SK-N-SH (cell line): ENCODE results near the gene CYP46A1.

Experiments
- CHD2 ChIP-seq: fragments of 150-350 bp; IDR thresholded peaks from 2 replicates; pipeline ENCODE4 v1.6.1; 2018; ENCODE audit warnings: low read length; ENCODE audit not compliant: partially characterized antibody
- CTCF ChIP-seq: fragments of 200-600 bp; sonication (generic); IDR thresholded peaks from 2 replicates; pipeline ENCODE4 v1.6.1; 2017; ENCODE audit warnings: antibody characterized with exemption, mild to moderate bottlenecking, moderate library complexity
- ELF1 ChIP-seq: IDR thresholded peaks from 2 replicates; pipeline ENCODE4 v1.4.0; 2012
- EZH2phosphoT487 ChIP-seq: fragments of 200-600 bp; sonication (generic); IDR thresholded peaks from 2 replicates; pipeline ENCODE4 v1.6.1; 2017; ENCODE audit warnings: low read depth, mixed run types, mild to moderate bottlenecking, antibody characterized with exemption, moderate library complexity, borderline replicate concordance
- MAX ChIP-seq: IDR thresholded peaks from 2 replicates; pipeline ENCODE4 v1.4.0; 2012; ENCODE audit warnings: low read depth
- MXI1 ChIP-seq: IDR thresholded peaks from 2 replicates; pipeline ENCODE4 v1.6.1; 2012; ENCODE audit warnings: mild to moderate bottlenecking, low read depth, low read length, improper control_type of control experiment
- REST ChIP-seq: IDR thresholded peaks from 2 replicates; pipeline ENCODE4 v1.6.1; 2012; ENCODE audit warnings: mild to moderate bottlenecking, low read depth, low read length, moderate library complexity
- SMC3 ChIP-seq: IDR thresholded peaks from 2 replicates; pipeline ENCODE4 v1.6.1; 2012; ENCODE audit warnings: low read depth, low read length, improper control_type of control experiment
- ZBTB33 ChIP-seq: IDR thresholded peaks from 2 replicates; pipeline ENCODE4 v1.4.0; 2012; ENCODE audit warnings: low read depth, borderline replicate concordance

GRCh38 chr14:99769799-99770198, 85.7 kb downstream of the CYP46A1 start:
- no peak for TF ChIP-seq CTCF
- no peak for TF ChIP-seq MXI1
- TF ChIP-seq CHD2, result no peak
- no peak for TF ChIP-seq MAX
- TF ChIP-seq ZBTB33, result no peak
- no peak for TF ChIP-seq EZH2phosphoT487
- TF ChIP-seq REST, result no peak
- no peak for TF ChIP-seq SMC3
- no peak for TF ChIP-seq ELF1
